PC-3 (cell line): ENCODE results near the gene FBXO41.

ENCODE experiments used
- EZH2 ChIP-seq: fragments of 300-600 bp; sonication (generic); IDR thresholded peaks from one replicate; pipeline ENCODE4 v1.6.1; 2017; ENCODE audit warnings: antibody characterized with exemption, mild to moderate bottlenecking, low read length; ENCODE audit not compliant: unreplicated experiment
- EZH2phosphoT487 ChIP-seq: fragments of 300-600 bp; sonication (generic); IDR thresholded peaks from 2 replicates; pipeline ENCODE4 v1.6.1; 2018; ENCODE audit warnings: mild to moderate bottlenecking, antibody characterized with exemption, low read length, borderline replicate concordance
- TF ChIP-seq, protein P1 (sequence below): fragments of 300-600 bp; sonication (generic); conservative IDR thresholded peaks from 2 replicates; pipeline ENCODE4 v1.5.1; 2017; ENCODE audit warnings: antibody characterized with exemption, low read depth, mild to moderate bottlenecking, low read length

DNA sequence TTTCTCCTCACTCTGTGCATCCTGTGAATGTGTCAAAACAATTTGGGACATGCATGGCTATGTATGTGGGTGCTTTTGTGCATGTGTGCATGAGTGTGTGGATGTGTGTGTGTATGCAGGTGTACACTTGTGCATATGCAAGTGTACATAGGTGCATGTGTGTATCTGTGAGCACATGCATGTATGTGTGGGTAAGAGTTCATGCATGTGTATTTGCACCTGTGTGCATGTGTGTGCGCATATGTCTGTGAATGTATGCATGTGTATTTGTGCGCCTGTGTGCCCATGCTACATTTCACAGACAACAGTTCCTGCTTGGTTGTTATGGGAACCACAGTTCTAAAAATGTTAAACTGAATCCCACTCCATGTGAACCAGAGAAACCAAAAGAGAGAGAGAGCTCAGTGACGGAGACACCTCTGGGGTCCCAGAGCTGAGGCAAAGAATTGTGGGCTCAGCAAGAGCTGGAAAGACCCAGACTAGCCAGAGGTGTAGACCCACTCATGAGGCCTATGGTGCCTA lies 1.9 kb upstream of the FBXO41 start:
- TF ChIP-seq, protein P1, sequence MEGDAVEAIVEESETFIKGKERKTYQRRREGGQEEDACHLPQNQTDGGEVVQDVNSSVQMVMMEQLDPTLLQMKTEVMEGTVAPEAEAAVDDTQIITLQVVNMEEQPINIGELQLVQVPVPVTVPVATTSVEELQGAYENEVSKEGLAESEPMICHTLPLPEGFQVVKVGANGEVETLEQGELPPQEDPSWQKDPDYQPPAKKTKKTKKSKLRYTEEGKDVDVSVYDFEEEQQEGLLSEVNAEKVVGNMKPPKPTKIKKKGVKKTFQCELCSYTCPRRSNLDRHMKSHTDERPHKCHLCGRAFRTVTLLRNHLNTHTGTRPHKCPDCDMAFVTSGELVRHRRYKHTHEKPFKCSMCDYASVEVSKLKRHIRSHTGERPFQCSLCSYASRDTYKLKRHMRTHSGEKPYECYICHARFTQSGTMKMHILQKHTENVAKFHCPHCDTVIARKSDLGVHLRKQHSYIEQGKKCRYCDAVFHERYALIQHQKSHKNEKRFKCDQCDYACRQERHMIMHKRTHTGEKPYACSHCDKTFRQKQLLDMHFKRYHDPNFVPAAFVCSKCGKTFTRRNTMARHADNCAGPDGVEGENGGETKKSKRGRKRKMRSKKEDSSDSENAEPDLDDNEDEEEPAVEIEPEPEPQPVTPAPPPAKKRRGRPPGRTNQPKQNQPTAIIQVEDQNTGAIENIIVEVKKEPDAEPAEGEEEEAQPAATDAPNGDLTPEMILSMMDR, result no peak
- no peak for TF ChIP-seq EZH2phosphoT487
- TF ChIP-seq EZH2, result no peak
